ENCODE measurements around the gene TFAP2C.
"Not testable (repeated sequence)": the region's sequence is repeated elsewhere in the genome, so short reads cannot be mapped to it uniquely, and the experiment has no call there.

TFAP2C gene

DNA sequence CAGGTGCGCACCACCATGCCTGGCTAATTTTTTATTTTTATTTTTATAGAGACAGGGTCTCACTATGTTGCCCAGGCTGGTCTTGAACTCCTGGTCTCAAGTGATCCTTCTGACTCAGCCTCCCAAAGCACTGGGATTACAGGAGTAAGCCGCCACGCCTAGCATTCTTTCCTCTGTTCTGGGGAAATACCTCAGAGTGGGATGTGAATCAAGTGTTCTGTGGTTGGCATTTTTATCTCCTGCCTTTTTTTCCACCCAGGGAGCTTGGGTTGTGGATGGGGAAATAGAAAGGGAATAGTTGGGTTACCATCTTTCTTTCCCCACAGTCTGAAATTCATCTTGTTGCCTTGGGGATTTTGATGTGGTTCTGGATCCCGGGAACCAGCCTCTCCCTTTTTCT is 24.1 kb downstream of the TFAP2C start:
- DNase-seq (ENCODE audit: low spot score) = no peak

GRCh38 chr20:56656632-56657031 is 27.5 kb downstream of the TFAP2C start:
- no peak for DNase-seq (ENCODE audit: low spot score)

DNA sequence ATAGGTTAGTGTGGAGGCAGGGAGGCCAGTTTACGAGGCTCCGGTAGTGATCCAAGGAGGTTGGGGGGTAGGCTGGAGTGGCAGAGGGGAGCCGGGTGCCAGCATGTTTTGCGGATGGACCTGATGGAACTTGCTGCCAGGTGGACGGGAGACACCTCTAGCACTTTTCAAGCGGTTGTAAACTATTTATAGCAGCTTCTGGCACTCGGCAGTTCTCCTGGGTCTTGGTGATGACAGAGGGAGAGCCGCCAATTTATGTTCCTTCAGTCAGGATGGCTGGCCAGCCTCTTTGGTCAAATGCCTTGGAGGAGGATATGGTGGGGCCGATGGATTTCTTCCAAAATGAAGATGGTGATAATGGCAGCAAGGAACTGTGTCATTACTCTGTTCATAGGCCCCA is 28.8 kb downstream of the TFAP2C start:
- no peak for DNase-seq (ENCODE audit: low spot score)

GRCh38 chr20:56658341-56658947 is 29.3 kb downstream of the TFAP2C start:
- not testable (repeated sequence) for DNase-seq (ENCODE audit: low spot score)

GRCh38 chr20:56663660-56664059 is 34.6 kb downstream of the TFAP2C start:
- DNase-seq (ENCODE audit: low spot score) = no peak

DNA sequence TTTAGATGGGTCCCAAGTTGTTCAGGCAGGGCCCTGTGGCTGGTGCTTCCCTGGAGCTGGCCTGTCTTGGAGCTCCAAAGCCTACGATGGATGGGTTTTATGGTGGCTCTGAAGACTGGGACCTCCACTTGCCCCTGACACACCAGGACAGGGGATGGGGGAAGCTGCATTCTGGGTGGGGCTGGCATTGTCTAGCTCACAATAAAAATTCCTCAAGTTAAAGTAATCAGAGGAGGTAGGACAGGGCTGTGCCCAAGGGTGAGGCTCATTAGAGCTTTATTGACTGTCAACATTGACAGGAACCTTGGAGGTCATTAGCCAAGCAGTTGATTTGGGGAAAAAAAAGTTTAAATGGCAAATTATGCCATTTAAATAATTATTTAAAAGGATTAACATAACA is 35.7 kb downstream of the TFAP2C start:
- DNase-seq (ENCODE audit: low spot score) = no peak

- DNase-seq (ENCODE audit: low spot score) = no peak
These were observed 36.7 kb downstream of the TFAP2C start for GRCh38 chr20:56665806-56666205.

GRCh38 chr20:56673450-56673849 is 44.3 kb downstream of the TFAP2C start:
- DNase-seq (ENCODE audit: low spot score) = no peak

DNA sequence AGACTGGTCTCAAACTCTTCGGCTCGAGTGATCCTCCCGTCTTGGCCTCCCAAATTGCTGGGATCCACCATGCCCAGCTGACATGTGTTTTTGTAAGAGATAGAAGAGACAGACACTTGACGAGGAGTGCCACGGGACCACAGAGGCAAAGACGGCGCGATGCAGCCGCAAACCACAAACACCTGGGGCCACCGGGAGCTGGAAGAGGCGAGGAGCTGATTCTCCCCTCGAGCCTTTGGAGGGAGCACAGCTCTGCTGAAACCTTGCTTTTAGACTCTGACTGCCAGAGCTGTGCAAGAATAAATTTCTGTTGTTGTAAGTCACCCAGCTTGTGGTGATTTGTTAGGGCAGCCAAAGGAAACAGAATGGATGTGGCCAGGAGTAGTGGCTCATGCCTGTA is 46.9 kb downstream of the TFAP2C start:
- DNase-seq (ENCODE audit: low spot score) = no peak

DNA sequence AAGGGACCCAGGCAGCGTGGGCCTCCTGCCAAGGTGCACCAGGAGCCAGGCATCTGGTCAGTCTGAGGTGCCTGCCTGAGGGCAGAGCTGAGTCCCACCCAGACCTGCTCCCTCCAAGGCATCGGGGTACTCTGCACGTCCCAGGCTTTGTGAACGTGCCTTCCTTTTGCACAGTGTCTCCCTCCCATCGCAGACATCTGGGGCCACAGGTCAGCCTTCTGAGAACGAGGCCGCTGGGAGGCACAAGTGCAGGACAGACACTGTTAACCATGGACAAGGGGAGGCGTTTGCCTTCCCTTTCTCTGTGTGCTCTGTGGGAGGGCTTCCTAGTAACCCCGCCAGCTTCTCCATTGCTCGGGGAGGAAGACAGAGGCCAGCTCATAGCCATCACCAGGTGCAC is 47.6 kb downstream of the TFAP2C start:
- no peak for DNase-seq (ENCODE audit: low spot score)

GRCh38 chr20:56683077-56683865 is 54.2 kb downstream of the TFAP2C start:
- DNase-seq (ENCODE audit: low spot score) = no peak

DNA sequence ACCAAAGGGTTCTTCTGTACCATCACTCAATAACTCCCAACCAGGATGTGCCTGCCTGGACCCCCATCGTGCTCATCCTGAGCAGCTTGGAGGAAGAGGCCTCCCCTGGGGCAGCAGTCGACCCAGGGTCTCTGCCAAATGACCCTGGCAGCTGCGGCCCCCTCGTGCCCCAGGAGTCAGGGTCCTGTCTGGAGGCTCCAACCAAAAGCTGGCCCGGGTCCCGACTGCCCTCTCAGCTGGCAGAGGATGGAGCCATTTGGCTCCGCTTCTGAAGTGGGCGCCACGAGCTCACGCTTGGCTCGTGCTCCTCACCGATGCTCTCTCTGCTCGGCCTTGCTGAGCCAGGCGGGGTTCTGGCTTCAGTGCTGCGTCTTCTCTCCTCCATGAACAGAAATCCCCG is 56.8 kb downstream of the TFAP2C start:
- DNase-seq (ENCODE audit: low spot score) = no peak

DNA sequence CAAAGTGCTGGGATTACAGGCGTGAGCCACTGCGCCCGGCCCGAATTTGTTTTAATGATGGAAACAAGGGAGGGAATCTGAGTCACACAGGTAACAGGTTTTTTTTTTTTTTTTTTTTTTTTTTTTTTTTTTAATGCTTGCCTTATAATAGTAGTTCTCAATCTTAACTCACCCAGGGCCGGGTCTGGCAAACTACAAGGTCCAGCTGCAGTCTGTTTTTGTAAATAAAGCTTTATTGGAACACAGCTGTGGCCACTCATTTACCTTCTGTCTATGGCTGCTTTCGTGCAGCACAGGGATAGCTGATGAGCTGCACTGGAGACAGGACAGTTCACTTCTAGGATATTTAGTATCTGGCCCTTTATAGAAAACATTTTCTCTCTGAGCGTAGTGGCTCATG is 58.0 kb downstream of the TFAP2C start:
- no peak for DNase-seq (ENCODE audit: low spot score)

- DNase-seq (ENCODE audit: low spot score) = no peak
These were observed 59.0 kb downstream of the TFAP2C start for GRCh38 chr20:56688106-56688505.

Data from globus pallidus (tissue), 1 donor.